SK-N-SH treated with all-trans-retinoic acid at 6 μM for 48 hours (cell line): ENCODE data around the gene ALK.

ENCODE experiments used
- ATAC-seq: fragments of 200-7000 bp; cut with Tn5 transposase; 3 replicates; pipeline ENCODE4 v1.9.1; 2020; ENCODE audit warnings: mild to moderate bottlenecking, moderate library complexity
- ARNTL ChIP-seq: fragments of 450-650 bp; formaldehyde crosslinking; IDR thresholded peaks from 2 replicates; pipeline ENCODE4 v1.5.0; 2020; ENCODE audit warnings: low read depth, mild to moderate bottlenecking, moderate library complexity, borderline replicate concordance
- BACH2 ChIP-seq: fragments of 250-450 bp; sonication (Bioruptor Pico); IDR thresholded peaks from 2 replicates; pipeline ENCODE4 v1.9.0; 2021; ENCODE audit warnings: mild to moderate bottlenecking, borderline replicate concordance
- CSDC2 ChIP-seq: fragments of 250-450 bp; sonication (Bioruptor Pico); IDR thresholded peaks from 2 replicates; pipeline ENCODE4 v1.5.0; 2020; ENCODE audit warnings: mild to moderate bottlenecking, moderate library complexity
- ESRRG ChIP-seq: fragments of 250-450 bp; sonication (Bioruptor Pico); IDR thresholded peaks from 2 replicates; pipeline ENCODE4 v1.6.1; 2021; ENCODE audit warnings: mild to moderate bottlenecking
- GLIS3 ChIP-seq: fragments of 250-450 bp; sonication (Bioruptor Pico); IDR thresholded peaks from 2 replicates; pipeline ENCODE4 v1.5.0; 2020; ENCODE audit warnings: mild to moderate bottlenecking, moderate library complexity
- ISL1 ChIP-seq: fragments of 250-450 bp; sonication (Bioruptor Pico); IDR thresholded peaks from 2 replicates; pipeline ENCODE4 v2.1.2; 2022; ENCODE audit warnings: mild to moderate bottlenecking, moderate library complexity
- OSR1 ChIP-seq: fragments of 250-450 bp; sonication (Bioruptor Pico); IDR thresholded peaks from 2 replicates; pipeline ENCODE4 v1.8.0; 2022; ENCODE audit warnings: moderate library complexity, mild to moderate bottlenecking, inconsistent platforms
- PATZ1 ChIP-seq: fragments of 250-450 bp; sonication (Bioruptor Pico); IDR thresholded peaks from 2 replicates; pipeline ENCODE4 v1.8.0; 2020; ENCODE audit warnings: mild to moderate bottlenecking, moderate library complexity, borderline replicate concordance
- POU6F1 ChIP-seq: fragments of 250-450 bp; sonication (Bioruptor Pico); IDR thresholded peaks from 2 replicates; pipeline ENCODE4 v1.8.0; 2021; ENCODE audit warnings: low read depth, mild to moderate bottlenecking, moderate library complexity, borderline replicate concordance
- PPARA ChIP-seq: fragments of 250-450 bp; sonication (Bioruptor Pico); IDR thresholded peaks from 2 replicates; pipeline ENCODE4 v1.5.0; 2020; ENCODE audit warnings: mild to moderate bottlenecking, borderline replicate concordance
- RARB ChIP-seq: fragments of 250-450 bp; sonication (Bioruptor Pico); IDR thresholded peaks from 2 replicates; pipeline ENCODE4 v1.8.0; 2021; ENCODE audit warnings: mild to moderate bottlenecking, moderate library complexity
- SNAI2 ChIP-seq: fragments of 250-450 bp; sonication (Bioruptor Pico); IDR thresholded peaks from 2 replicates; pipeline ENCODE4 v1.5.0; 2020; ENCODE audit warnings: mild to moderate bottlenecking, moderate library complexity
- TCF4 ChIP-seq: fragments of 250-450 bp; sonication (Bioruptor Pico); IDR thresholded peaks from 2 replicates; pipeline ENCODE4 v1.8.0; 2021; ENCODE audit warnings: mild to moderate bottlenecking, moderate library complexity, borderline replicate concordance
- TOX ChIP-seq: fragments of 250-450 bp; sonication (Bioruptor Pico); IDR thresholded peaks from 2 replicates; pipeline ENCODE4 v1.8.0; 2021; ENCODE audit warnings: mild to moderate bottlenecking, moderate library complexity, borderline replicate concordance
- TSHZ2 ChIP-seq: fragments of 250-450 bp; sonication (Bioruptor Pico); IDR thresholded peaks from 2 replicates; pipeline ENCODE4 v1.5.0; 2020; ENCODE audit warnings: mild to moderate bottlenecking, moderate library complexity
- ZFP3 ChIP-seq: fragments of 250-450 bp; sonication (Bioruptor Pico); IDR thresholded peaks from 2 replicates; pipeline ENCODE4 v1.5.0; 2020; ENCODE audit warnings: mild to moderate bottlenecking, moderate library complexity
- ZFP30 ChIP-seq: fragments of 450-650 bp; formaldehyde crosslinking; IDR thresholded peaks from 2 replicates; pipeline ENCODE4 v1.5.0; 2022; ENCODE audit warnings: mild to moderate bottlenecking, moderate library complexity
- ZNF565 ChIP-seq: fragments of 450-650 bp; formaldehyde crosslinking; conservative IDR thresholded peaks from 2 replicates; pipeline ENCODE4 v1.5.0; 2020; ENCODE audit warnings: low read depth, mild to moderate bottlenecking, moderate library complexity
- ZNF70 ChIP-seq: fragments of 450-650 bp; formaldehyde crosslinking; IDR thresholded peaks from 2 replicates; pipeline ENCODE4 v1.5.0; 2020; ENCODE audit warnings: mild to moderate bottlenecking, moderate library complexity
- ZNF8 ChIP-seq: fragments of 450-650 bp; formaldehyde crosslinking; IDR thresholded peaks from 2 replicates; pipeline ENCODE4 v1.5.0; 2020; ENCODE audit warnings: mild to moderate bottlenecking, moderate library complexity
- TF ChIP-seq, protein P1 (sequence below): fragments of 250-450 bp; sonication (Bioruptor Pico); IDR thresholded peaks from 2 replicates; pipeline ENCODE4 v1.5.1; 2021; ENCODE audit warnings: mild to moderate bottlenecking, moderate library complexity
- TF ChIP-seq, protein P2 (sequence below): fragments of 250-450 bp; sonication (Bioruptor Pico); IDR thresholded peaks from 2 replicates; pipeline ENCODE4 v1.5.1; 2020; ENCODE audit warnings: low read depth, mild to moderate bottlenecking, moderate library complexity

Gene ALK

GRCh38 chr2:29235411-29235810 lies 686.0 kb downstream of the ALK start:
- no peak for TF ChIP-seq ZNF70 (CRISPR knock-in tag)
- TF ChIP-seq, protein P1, sequence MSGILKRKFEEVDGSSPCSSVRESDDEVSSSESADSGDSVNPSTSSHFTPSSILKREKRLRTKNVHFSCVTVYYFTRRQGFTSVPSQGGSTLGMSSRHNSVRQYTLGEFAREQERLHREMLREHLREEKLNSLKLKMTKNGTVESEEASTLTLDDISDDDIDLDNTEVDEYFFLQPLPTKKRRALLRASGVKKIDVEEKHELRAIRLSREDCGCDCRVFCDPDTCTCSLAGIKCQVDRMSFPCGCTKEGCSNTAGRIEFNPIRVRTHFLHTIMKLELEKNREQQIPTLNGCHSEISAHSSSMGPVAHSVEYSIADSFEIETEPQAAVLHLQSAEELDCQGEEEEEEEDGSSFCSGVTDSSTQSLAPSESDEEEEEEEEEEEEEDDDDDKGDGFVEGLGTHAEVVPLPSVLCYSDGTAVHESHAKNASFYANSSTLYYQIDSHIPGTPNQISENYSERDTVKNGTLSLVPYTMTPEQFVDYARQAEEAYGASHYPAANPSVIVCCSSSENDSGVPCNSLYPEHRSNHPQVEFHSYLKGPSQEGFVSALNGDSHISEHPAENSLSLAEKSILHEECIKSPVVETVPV, result no peak
- TF ChIP-seq OSR1, result no peak
- TF ChIP-seq ZNF8 (CRISPR knock-in tag), result no peak
- TF ChIP-seq RARB (CRISPR knock-in tag), result no peak
- no peak for TF ChIP-seq ESRRG (CRISPR knock-in tag)
- TF ChIP-seq ARNTL (CRISPR knock-in tag), result no peak
- no peak for TF ChIP-seq CSDC2 (CRISPR knock-in tag)
- TF ChIP-seq, protein P2, sequence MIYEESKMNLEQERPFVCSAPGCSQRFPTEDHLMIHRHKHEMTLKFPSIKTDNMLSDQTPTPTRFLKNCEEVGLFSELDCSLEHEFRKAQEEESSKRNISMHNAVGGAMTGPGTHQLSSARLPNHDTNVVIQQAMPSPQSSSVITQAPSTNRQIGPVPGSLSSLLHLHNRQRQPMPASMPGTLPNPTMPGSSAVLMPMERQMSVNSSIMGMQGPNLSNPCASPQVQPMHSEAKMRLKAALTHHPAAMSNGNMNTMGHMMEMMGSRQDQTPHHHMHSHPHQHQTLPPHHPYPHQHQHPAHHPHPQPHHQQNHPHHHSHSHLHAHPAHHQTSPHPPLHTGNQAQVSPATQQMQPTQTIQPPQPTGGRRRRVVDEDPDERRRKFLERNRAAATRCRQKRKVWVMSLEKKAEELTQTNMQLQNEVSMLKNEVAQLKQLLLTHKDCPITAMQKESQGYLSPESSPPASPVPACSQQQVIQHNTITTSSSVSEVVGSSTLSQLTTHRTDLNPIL (CRISPR knock-in tag), result no peak
- no peak for TF ChIP-seq SNAI2
- TF ChIP-seq ISL1, result no peak
- no peak for TF ChIP-seq POU6F1 (CRISPR knock-in tag)
- TF ChIP-seq ZFP3 (CRISPR knock-in tag), result no peak
- TF ChIP-seq ZNF565 (CRISPR knock-in tag), result no peak
- no peak for TF ChIP-seq PATZ1 (CRISPR knock-in tag)
- TF ChIP-seq GLIS3 (CRISPR knock-in tag), result no peak
- no peak for ATAC-seq

- TF ChIP-seq SNAI2 (no peak), TCF4 (CRISPR knock-in tag) (no peak), BACH2 (CRISPR knock-in tag) (no peak), PATZ1 (CRISPR knock-in tag) (no peak), ZNF565 (CRISPR knock-in tag) (no peak), POU6F1 (CRISPR knock-in tag) (no peak), ZFP30 (CRISPR knock-in tag) (no peak), TSHZ2 (CRISPR knock-in tag) (no peak), ISL1 (no peak), ZNF70 (CRISPR knock-in tag) (no peak), RARB (CRISPR knock-in tag) (no peak), ARNTL (CRISPR knock-in tag) (no peak), OSR1 (no peak), ESRRG (CRISPR knock-in tag) (no peak), CSDC2 (CRISPR knock-in tag) (no peak), TOX (CRISPR knock-in tag) (no peak), PPARA (CRISPR knock-in tag) (no peak)
- TF ChIP-seq, protein P2 (CRISPR knock-in tag), result no peak
- ATAC-seq, result no peak
Measured at GRCh38 chr2:29233428-29233827, 688.0 kb downstream of the ALK start.
